Ovary (tissue), 3 donors: ENCODE data around the gene ZCWPW1.

Experiments
- EP300 ChIP-seq: sonication (generic); formaldehyde crosslinking; IDR thresholded peaks from one replicate; pipeline ENCODE4 v1.6.1; 2017; ENCODE audit warnings: antibody characterized with exemption
- POLR2A ChIP-seq: fragments of 450-650 bp; IDR thresholded peaks from one replicate; pipeline ENCODE4 v1.6.1; 2017; ENCODE audit warnings: antibody characterized with exemption, mild to moderate bottlenecking, moderate library complexity
- TF ChIP-seq, protein P1 (sequence below), 3 donors: fragments of 450-650 bp in 2 of 3; fragments of 200-600 bp in 1 of 3; IDR thresholded peaks; one replicate each; pipeline versions ENCODE4 v1.5.1 to v1.8.0; 2016 to 2022; ENCODE audit warnings: antibody characterized with exemption in 3 of 3, mild to moderate bottlenecking in 1 of 3
- donor health status: DM: no; HTN: no; CAD: no.

DNA sequence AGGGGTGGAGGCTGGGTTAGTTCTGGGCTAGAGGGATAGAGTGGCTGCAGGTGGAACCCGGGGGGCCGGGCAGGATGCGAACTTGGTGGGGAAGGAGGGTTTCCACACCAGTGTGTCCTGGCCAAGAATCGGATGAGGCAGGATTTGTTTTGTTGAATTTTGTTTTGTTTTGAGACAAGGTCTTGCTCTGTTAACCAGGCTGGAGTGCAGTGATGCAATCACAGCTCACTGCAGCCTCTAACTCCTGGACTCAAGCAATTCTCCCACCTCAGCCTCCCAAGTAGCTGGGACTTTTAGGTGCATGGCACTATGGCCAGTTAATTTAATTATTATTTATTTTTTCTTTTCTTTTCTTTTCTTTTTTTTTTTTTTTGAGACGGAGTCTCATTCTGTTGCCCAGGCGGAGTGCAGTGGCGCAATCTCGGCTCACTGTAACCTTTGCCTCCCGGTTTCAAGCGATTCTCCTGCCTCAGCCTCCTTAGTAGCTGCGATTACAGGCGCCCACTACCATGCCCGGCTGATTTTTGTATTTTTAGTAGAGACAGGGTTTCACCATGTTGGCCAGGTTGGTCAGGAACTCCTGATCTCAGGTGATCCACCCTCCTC lies 20.8 kb upstream of the ZCWPW1 start:
- no peak for TF ChIP-seq POLR2A
- TF ChIP-seq EP300 = no peak
- TF ChIP-seq, protein P1, sequence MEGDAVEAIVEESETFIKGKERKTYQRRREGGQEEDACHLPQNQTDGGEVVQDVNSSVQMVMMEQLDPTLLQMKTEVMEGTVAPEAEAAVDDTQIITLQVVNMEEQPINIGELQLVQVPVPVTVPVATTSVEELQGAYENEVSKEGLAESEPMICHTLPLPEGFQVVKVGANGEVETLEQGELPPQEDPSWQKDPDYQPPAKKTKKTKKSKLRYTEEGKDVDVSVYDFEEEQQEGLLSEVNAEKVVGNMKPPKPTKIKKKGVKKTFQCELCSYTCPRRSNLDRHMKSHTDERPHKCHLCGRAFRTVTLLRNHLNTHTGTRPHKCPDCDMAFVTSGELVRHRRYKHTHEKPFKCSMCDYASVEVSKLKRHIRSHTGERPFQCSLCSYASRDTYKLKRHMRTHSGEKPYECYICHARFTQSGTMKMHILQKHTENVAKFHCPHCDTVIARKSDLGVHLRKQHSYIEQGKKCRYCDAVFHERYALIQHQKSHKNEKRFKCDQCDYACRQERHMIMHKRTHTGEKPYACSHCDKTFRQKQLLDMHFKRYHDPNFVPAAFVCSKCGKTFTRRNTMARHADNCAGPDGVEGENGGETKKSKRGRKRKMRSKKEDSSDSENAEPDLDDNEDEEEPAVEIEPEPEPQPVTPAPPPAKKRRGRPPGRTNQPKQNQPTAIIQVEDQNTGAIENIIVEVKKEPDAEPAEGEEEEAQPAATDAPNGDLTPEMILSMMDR (IDR thresholded peaks at IDR 0.05) = no peak
